B cell (primary cell): ENCODE data around the gene IGSF9. TPM values are rescaled to one million over a fixed set of nuclear protein-coding genes. Genes with fewer than 3 reads are reported as not detected.
"Not testable (repeated sequence)": the region's sequence is repeated elsewhere in the genome, so short reads cannot be mapped to it uniquely, and the experiment has no call there.

Experiments used
- ATAC-seq: fragments of 200-7000 bp; cut with Tn5 transposase; one replicate; pipeline ENCODE4 v1.10.0; 2021; ENCODE audit warnings: low read depth, mild to moderate bottlenecking, moderate number of reproducible peaks, moderate library complexity
- CTCF ChIA-PET: fragments of 350-600 bp; sonication (Branson Sonifier 250); formaldehyde crosslinking; loops from one replicate; lab custom pipeline; 2021; ENCODE audit warnings: antibody characterized with exemption, inconsistent platforms; lab: Charles Lee
- POLR2A ChIA-PET: fragments of 350-600 bp; sonication (Branson Sonifier 250); formaldehyde crosslinking; loops from one replicate; lab custom pipeline; 2021; ENCODE audit warnings: antibody characterized with exemption; lab: Charles Lee
- DNase-seq: peaks from one replicate; pipeline ENCODE4 v3.0.0; 2013
- H2AFZ ChIP-seq: 2 replicates; pipeline ENCODE4 v1.6.1; 2012; ENCODE audit warnings: mild to moderate bottlenecking, low read depth, low read length; ENCODE audit not compliant: insufficient read depth, poor library complexity, severe bottlenecking
- H3K27ac ChIP-seq, 2 donors: 1 replicate in 1 of 2; 2 replicates in 1 of 2; pipeline ENCODE4 v1.5.1; 2012 to 2013; ENCODE audit warnings: low read length in 2 of 2, mild to moderate bottlenecking in 2 of 2, moderate library complexity in 1 of 2
- H3K27me3 ChIP-seq, 4 experiments: fragments of 200-600 bp in 1 of 4; sonication (generic) in 1 of 4; replicated peaks in 1 of 4; 1 replicate in 2 of 4; 2 replicates in 2 of 4; pipeline versions ENCODE4 v1.6.1 to v1.7.0; 2013 to 2016; ENCODE audit warnings: low read length in 3 of 4, mild to moderate bottlenecking in 2 of 4, mixed read lengths in 1 of 4, moderate library complexity in 1 of 4; ENCODE audit not compliant: insufficient read depth in 4 of 4, control insufficient read depth in 3 of 4; ENCODE audit errors: control extremely low read depth in 1 of 4
- H3K36me3 ChIP-seq, 2 experiments: replicated peaks in 1 of 2; 1 replicate in 1 of 2; 2 replicates in 1 of 2; pipeline versions ENCODE4 v1.6.1 to v1.7.1; 2013; ENCODE audit warnings: low read length in 1 of 2; ENCODE audit not compliant: insufficient read depth in 2 of 2, control insufficient read depth in 1 of 2; ENCODE audit errors: control extremely low read depth in 1 of 2, extremely low read depth in 1 of 2
- H3K4me1 ChIP-seq, 2 donors: fragments of 200-600 bp in 1 of 2; sonication (generic) in 1 of 2; 1 replicate in 1 of 2; 2 replicates in 1 of 2; pipeline versions ENCODE4 v1.5.1 to v1.6.1; 2013 to 2017; ENCODE audit warnings: low read length in 2 of 2; ENCODE audit not compliant: control insufficient read depth in 2 of 2, insufficient read depth in 2 of 2
- H3K4me2 ChIP-seq: replicated peaks from 2 replicates; pipeline ENCODE3; 2012; ENCODE audit warnings: mild to moderate bottlenecking, low read depth, low read length; ENCODE audit not compliant: poor library complexity, severe bottlenecking
- H3K4me3 ChIP-seq, 5 experiments: fragments of 200-600 bp in 1 of 5; sonication (generic) in 1 of 5; 1 replicate in 3 of 5; 2 replicates in 2 of 5; pipeline versions ENCODE4 v1.5.1 to v1.7.0; 2011 to 2016; ENCODE audit warnings: low read length in 4 of 5, mild to moderate bottlenecking in 4 of 5, low read depth in 2 of 5, control low read depth in 1 of 5, moderate library complexity in 1 of 5; ENCODE audit not compliant: insufficient read depth in 1 of 5; ENCODE audit errors: control extremely low read depth in 1 of 5, extremely low read depth in 1 of 5
- H3K79me2 ChIP-seq: fragments of 200-600 bp; sonication (generic); one replicate; pipeline ENCODE4 v1.6.0; 2016; ENCODE audit warnings: low read length; ENCODE audit not compliant: control insufficient read depth, insufficient read depth
- H3K9ac ChIP-seq: fragments of 200-600 bp; sonication (generic); 2 replicates; pipeline ENCODE4 v1.6.1; 2017; ENCODE audit warnings: mild to moderate bottlenecking, low read length, moderate library complexity
- H3K9me3 ChIP-seq, 3 donors: one replicate each; pipeline versions ENCODE4 v1.6.1 to v1.7.1; 2013; ENCODE audit warnings: low read length in 2 of 3; ENCODE audit not compliant: control insufficient read depth in 2 of 3, insufficient read depth in 1 of 3; ENCODE audit errors: control extremely low read depth in 1 of 3
- H4K20me1 ChIP-seq: 2 replicates; pipeline ENCODE4 v1.6.0; 2012; ENCODE audit warnings: mild to moderate bottlenecking, low read length; ENCODE audit not compliant: insufficient read depth, control insufficient read depth, poor library complexity, severe bottlenecking
- H3K27ac Mint-ChIP-seq: one replicate; pipeline ENCODE4 v1.8.0; 2021; ENCODE audit warnings: mixed read lengths
- H3K27me3 Mint-ChIP-seq: one replicate; pipeline ENCODE4 v1.8.0; 2021; ENCODE audit warnings: mixed read lengths
- H3K4me1 Mint-ChIP-seq: one replicate; pipeline ENCODE4 v1.8.0; 2021; ENCODE audit warnings: mixed read lengths
- H3K4me3 Mint-ChIP-seq: one replicate; pipeline ENCODE4 v1.8.0; 2021; ENCODE audit warnings: mixed read lengths
- H3K9me3 Mint-ChIP-seq: one replicate; pipeline ENCODE4 v1.8.0; 2022; ENCODE audit warnings: mixed read lengths; ENCODE audit not compliant: insufficient read depth
- CTCF ChIP-seq: fragments of 200-600 bp; IDR thresholded peaks from one replicate; pipeline ENCODE4 v1.8.0; 2022; ENCODE audit warnings: antibody characterized with exemption, mild to moderate bottlenecking
- EZH2 ChIP-seq: IDR thresholded peaks from 2 replicates; pipeline ENCODE4 v1.6.1; 2012; ENCODE audit warnings: borderline replicate concordance, low read depth, mild to moderate bottlenecking, moderate library complexity, low read length; ENCODE audit not compliant: insufficient read depth, poor library complexity, severe bottlenecking
- WGBS: methylation state at CpG from one replicate; pipeline ENCODE4 v1.1.5; 2013; ENCODE audit warnings: missing lambda C conversion rate; ENCODE audit not compliant: insufficient coverage; 5-methylcytosine and 5-hydroxymethylcytosine counted together
- intact Hi-C: fragments of 100-400 bp; cut with micrococcal nuclease; formaldehyde crosslinking; loops from one replicate; pipeline ENCODE4 v1.10.0; 2022
- polyA plus RNA-seq: library from polyadenylated mRNA; depleted of rRNA; stranded (reverse); fragments of >200 nt; gene quantifications from 2 replicates; pipeline ENCODE4 v1.2.3, GENCODE V29; 2012
- total RNA-seq, 2 donors: library from RNA; stranded (reverse); fragments of 120-200 nt in 1 of 2; gene quantifications; 1 replicate in 1 of 2; 2 replicates in 1 of 2; pipeline versions ENCODE4 v1.2.3 to v1.2.4, GENCODE V29; 2013 to 2022

IGSF9 gene
- total and polyA plus RNA-seq, 2 donors (not counting 1 experiment from before 2014, with no cell fraction given): 0.36 to 0.37 TPM

GRCh38 chr1:159900086-159900680 lies 45.2 kb downstream of the IGSF9 start, which contains the start of gene CFAP45:
CFAP45 (minus strand) TSS chr1:159900165; CDS start chr1:159900098, 67 bp downstream.
- H3K9me3 ChIP-seq: peaks cover 0 to 3% (median 0%) of the 10 kb centered on the region in 3 donors
- H3K27me3 Mint-ChIP-seq: peaks cover 3% of the 10 kb centered on the region
- WGBS: 48% methylated on average over 30 of the region's 30 CpGs
- CTCF ChIA-PET: no interaction called here
- peak within 1 kb of the TSS in 1 of 2 donors; percentile 23 for H3K27ac ChIP-seq
- H3K4me3 Mint-ChIP-seq: no peak within 1 kb of the TSS
- H2AFZ ChIP-seq: no peak within 1 kb of the TSS
- H3K36me3 ChIP-seq: no peaks in the 10 kb centered on the region
- intact Hi-C loops: no loop called here
- DNase-seq: peak; percentile 58
- no peak within 1 kb of the TSS for H3K27ac Mint-ChIP-seq
- peaks cover 15% of the 10 kb centered on the region for H3K4me1 Mint-ChIP-seq
- ATAC-seq: no peak
- peak within 1 kb of the TSS; percentile 9 for H3K4me2 ChIP-seq
- no peak within 1 kb of the TSS for H3K9ac ChIP-seq
- no peaks in the 10 kb centered on the region for H3K79me2 ChIP-seq
- H3K4me1 ChIP-seq: peaks cover 9 to 11% of the 10 kb centered on the region in 2 donors
- no peak within 1 kb of the TSS for H3K4me3 ChIP-seq
- peaks cover 0 to 9% (median 0%) of the 10 kb centered on the region in 4 experiments for H3K27me3 ChIP-seq
- POLR2A ChIA-PET: interaction anchor here (0.8 kb wide), 1 partner anchor 24 kb away, joined by 5 read pairs; no protein-coding TSS in a partner anchor
- no peaks in the 10 kb centered on the region for H4K20me1 ChIP-seq
- TF ChIP-seq CTCF (no peak), EZH2 (no peak)
- H3K9me3 Mint-ChIP-seq: no peaks in the 10 kb centered on the region

GRCh38 chr1:159899634-159900033 lies 45.8 kb downstream of the IGSF9 start:
- H3K4me1 Mint-ChIP-seq: peaks cover 15% of the 10 kb centered on the region
- H3K9me3 Mint-ChIP-seq, H3K27me3 Mint-ChIP-seq, H3K27ac ChIP-seq, H3K9me3 ChIP-seq, H3K36me3 ChIP-seq, DNase-seq, intact Hi-C loops, H3K4me3 Mint-ChIP-seq, H2AFZ ChIP-seq, POLR2A ChIA-PET, ATAC-seq, H3K79me2 ChIP-seq, H3K9ac ChIP-seq, H4K20me1 ChIP-seq, CTCF ChIA-PET, H3K4me3 ChIP-seq, H3K27ac Mint-ChIP-seq: not testable (repeated sequence)
- Histone ChIP-seq H3K4me1 (peaks cover 9 to 11% of the 10 kb centered on the region in 2 donors), H3K27me3 (peaks cover 0 to 11% (median 0%) of the 10 kb centered on the region in 4 experiments), H3K4me2 (peak overlapping the region; percentile 9)
- 88% methylated on average over 11 of the region's 15 CpGs for WGBS
